HCEC 1CT (cell line): ENCODE results near the gene TMEM69.
"Not testable (repeated sequence)": the region's sequence is repeated elsewhere in the genome, so short reads cannot be mapped to it uniquely, and the experiment has no call there.

Experiments used
- DNase-seq: peaks from one replicate; pipeline ENCODE4 v3.0.0-alpha.2; 2017

TMEM69 gene

DNA sequence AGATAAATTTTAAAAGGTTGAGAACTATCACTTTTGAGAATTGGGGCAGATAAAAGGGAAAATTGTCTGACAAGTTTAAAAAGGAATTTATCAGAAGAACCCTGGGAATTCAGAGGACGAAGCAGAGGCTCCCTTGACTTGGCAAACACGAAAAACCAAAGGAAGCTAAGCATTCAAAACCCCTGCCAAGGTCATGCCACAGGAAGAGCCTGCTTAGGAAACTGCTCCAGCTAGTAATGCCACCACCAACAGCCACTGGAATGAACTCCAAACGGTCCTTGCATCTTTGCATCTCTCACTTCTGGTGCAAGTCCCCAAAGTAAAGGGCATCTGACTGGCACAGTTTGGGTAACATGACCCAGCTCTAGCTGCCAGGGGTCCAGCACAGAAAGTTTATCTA lies 8.9 kb upstream of the TMEM69 start:
- peak; percentile 26 for DNase-seq

DNA sequence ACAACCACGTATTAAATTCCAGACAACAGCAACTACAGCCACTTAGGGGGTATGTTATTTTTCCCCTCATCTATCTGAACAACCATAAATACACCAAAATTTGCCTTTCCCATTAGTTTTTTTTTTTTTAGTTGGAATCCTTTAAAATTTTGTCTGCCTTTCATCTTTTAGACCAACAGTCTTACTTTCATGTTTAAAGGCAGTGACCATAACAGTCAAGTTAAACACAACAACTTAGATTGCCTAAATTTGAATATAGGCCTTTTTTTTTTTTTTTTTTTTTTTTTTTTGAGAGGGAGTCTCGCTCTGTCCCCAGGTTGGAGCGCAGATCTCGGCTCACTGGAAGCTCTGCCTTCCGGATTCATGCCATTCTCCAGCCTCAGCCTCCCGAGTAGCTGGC lies 5.0 kb upstream of the TMEM69 start:
- no peak for DNase-seq

DNA sequence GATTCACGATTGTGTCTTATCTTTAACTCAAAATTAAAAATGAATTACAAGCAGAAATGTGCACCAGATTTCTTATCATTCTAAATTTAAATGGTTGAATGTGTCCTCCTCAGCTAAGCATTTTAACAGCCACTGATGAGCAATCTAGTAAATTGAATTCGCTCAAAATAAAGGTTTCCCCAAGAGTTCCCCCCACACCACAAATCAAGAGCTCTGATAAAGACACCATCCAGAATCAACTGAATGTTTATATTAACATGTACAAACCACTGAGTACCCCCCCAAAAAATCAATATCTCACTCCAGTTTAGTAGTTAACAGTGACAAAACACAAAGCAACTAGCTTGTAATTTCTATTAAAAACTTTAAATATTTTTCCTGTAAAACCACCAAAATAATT lies 3.6 kb upstream of the TMEM69 start:
- no peak for DNase-seq

DNA sequence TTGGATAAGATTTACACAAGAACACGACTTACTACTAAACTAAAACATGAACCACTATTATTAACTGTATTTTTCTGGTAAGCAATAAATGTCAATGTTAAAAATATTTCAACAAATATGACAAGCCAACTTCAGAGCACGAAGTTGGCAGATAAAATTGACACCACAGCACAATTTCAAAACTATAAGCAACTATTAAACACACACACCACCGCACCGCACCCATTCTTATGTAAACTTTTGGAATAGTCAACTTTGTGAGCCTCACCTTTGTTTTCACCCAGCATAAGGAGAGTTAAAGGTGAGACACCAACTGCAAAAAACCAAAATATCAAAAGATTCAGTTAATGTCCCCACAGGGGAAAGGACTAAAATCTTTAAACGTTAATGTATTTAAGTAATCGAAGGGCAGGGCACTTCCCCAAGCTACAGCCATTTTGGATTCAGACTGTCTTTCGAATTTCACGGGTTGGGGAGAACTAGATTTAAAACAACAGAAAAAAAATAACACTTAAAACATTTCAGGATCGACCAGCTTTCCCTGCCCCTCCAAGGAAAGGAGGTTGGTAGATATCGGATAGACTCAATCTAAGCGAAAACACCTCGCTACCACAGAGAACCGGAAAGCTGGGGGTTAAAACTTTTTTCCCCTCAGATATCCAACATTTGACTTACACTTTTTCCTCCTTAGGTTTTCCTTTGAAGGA lies 2.5 kb upstream of the TMEM69 start:
- DNase-seq: no peak

DNA sequence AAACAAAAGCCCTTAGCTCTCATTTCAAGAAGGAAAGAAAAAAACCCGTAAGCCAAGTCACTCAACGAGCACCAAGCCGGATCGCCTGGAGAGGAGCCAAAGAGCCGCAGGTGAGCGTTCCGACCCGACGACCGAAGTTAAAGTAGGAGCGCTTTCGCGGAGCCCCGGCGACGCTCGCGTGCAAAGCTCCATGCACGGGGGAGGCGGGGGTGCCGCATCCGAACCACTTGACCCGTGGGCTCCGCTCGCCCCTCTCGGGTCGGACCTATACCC lies 2.0 kb upstream of the TMEM69 start:
- DNase-seq: peak; percentile 3

DNA sequence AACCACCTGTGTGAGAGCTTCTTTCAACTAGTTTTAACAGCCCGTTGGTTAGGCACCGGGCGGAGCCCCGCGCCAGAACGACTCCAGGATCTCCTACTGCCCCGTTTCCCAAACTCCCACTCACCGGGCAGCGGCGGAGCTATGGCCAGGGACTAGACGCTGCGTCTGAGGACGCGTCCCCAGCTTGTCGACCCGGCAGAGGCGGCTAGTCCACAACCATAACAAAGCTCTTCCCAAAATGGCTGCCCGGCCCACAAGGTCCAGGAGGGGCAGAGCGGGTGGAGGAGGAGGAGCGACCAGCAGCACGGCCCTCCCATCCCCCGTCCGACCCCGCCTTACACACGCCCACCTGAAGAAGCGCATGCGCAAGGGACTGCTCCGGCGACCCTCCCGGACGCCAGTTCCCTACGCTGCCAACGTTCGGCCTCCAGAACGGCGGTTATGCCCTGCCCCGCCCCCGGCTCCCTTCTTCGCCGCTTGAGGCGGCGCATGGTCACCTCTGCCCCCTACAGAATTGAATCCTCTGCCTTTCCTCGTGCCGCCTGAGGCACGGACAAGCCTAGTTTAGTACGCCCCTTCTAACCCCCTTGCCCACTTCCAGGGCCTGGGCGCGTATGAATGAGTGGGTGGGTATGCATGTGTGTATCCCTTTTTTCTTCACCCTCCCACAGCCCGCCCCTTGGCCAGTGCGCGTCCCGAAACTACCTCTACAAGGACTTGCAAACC lies 1.5 kb upstream of the TMEM69 start, which contains the start of gene GPBP1L1:
Gene GPBP1L1 (minus strand): TSS at position 246 of the 726 bp plus-strand sequence. CDS start 27,446 bp downstream, outside the sequence.
- DNase-seq: peak; percentile 95

DNA sequence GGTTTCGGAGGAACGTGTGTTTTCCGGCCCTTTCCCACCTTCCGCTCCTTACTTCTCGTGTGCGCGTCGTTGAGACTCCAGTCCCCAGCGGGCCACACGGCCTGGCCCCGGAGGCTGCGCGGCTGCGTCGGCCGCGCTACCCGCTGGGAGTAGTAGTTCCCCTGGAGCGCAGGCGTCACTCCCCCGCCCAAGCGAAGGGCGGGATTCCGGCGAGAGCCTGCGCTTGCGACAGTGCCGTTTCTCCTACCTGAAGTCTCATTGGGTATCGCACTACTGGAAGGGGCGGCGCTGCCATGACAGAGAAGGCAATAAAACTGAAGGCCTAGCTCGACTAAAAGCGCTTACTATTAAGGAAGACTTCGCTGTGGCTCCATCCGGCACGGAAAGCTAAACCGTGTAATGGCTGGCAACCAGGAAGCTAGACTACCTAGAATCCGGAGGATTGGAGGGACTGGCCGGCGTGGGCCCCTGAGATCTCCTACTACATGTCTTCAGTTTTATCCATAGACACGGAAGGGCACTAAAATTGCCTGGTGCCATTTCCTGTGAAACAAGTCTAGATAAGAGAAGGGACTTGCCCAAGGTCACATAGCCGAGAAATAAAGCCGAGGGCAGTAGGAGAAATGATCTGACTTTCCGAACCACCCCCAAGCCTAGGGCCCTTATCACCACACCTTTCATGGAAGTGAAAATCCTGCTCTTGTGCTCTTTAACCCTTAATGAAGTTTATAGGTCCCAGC lies 797 bp upstream of the TMEM69 start:
- DNase-seq: peak; percentile 100

DNA sequence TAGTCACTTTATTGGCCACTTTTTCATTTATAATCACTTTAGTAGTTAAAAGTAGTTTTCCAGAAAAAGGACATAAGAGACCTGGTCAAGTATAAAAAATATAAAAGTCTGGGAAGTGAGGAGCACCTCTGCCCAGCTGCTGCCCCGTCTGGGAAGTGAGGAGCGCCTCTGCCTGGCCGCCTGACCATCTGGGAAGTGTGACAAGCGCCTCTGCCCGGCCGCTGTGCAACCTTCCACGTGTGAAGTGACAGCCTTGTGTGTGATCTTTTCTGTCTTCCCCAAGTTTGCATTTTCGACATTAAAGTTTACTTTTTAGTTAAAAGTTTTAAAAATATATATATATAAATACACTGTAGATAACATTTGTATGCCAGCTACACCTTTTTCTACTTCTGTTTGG lies 5.8 kb downstream of the TMEM69 start:
- DNase-seq: not testable (repeated sequence)

DNA sequence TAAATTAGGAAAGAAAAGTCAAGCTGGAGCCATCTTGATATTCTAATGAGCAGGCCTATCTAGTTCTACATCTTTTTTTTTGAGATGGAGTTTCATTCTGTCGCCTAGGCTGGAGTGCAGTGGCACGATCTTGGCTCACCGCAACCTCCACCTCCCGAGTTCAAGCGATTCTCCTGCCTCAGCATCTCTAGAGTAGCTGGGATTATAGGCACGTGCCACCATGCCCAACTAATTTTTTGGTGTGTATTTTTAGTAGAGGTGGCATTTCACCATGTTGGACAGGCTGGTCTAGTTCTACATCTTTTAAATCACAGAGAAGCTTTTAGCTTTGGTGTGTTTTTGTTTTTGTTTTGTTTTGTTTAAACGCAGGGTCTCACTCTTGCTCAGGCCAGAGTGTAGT lies 6.8 kb downstream of the TMEM69 start:
- no peak for DNase-seq

DNA sequence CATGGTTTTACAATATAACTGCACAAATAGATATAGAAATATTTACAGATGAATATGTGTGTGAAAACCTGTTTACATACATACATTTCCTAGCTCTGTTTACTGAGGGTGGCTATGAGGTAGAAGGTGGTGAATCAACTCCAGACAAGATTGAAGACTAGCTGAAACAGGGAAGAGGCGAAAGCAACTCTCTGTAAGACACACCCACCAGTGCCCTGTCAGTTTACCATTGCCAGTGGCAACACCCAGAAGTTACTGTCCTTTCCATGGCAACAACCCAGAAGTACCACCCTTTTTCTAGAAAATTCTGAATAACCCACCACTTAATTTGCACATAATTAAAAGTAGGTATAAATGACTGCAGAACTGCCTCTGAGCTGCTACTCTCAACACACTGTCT lies 16.7 kb downstream of the TMEM69 start:
- no peak for DNase-seq

DNA sequence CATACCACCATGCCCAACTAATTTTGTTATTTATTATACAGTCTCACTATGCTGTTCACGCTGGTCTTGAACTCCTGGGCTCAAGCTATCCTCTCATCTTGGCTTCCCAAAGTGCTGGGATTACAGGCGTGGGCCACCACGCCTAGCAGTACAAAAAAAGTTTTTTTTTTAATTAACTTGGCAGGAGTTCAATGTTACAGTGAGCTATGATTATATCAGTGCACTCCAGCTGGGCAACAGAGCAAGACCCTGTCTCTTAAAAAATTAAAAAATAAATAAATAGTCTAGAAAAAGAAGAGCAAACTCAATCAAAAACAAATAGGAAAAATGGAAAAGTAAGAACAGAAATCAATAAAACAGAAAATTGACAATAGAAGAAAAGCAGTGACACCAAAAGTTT lies 25.7 kb downstream of the TMEM69 start:
- no peak for DNase-seq

DNA sequence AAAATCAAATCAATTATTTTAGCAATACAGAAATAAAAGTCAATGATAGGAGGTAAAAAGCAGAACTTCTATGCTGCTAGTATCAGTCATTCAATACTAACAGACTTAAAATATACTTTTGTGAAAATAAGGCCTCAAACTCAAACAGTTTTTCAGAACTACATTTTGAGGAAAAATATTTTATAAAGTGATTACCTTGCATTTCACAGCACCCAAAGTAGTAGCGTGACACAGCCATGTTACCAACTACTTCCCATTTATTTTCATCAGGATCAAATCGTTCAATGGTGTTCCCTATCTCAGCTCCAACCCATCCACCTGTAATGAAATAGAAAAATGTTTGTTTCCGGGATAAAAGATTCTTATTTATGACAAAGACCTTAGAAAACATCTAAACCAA lies 28.7 kb downstream of the TMEM69 start:
- DNase-seq: no peak

DNA sequence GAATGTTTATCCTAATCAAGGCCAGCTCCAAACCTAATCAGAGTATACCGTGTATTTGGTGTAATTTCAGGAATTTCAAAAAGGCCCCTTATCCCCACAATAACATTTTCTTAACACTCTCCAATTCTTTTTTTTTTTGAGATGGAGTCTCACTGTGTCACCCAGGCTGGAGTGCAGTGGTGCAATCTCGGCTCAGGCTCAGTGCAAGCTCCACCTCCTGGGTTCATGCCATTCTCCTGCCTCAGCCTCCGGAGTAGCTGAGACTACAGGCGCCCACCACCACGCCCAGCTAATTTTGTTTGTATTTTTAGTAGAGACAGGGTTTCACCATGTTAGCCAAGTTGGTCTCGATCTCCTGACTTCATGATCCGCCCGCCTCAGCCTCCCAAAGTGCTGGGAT lies 29.4 kb downstream of the TMEM69 start:
- peak; percentile 7 for DNase-seq

DNA sequence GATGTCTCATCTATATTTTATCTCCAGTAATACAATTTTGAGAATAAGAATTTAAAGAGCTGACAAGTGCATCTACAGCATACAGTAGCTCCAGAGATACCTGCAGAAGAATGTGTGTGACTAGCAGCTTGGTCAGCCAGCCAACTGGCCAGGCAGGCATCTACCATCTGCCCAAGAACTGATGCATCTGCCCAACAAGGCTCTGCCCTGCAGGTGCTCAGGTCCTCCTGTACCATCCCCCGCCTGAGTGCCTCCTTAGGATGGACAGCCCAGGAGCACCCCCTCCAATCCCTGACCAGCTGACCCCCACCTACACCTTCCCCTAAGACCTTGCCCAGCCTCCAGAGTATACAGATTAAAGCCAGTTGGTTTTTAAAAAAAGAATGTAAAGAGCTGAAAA lies 30.3 kb downstream of the TMEM69 start:
- no peak for DNase-seq

DNA sequence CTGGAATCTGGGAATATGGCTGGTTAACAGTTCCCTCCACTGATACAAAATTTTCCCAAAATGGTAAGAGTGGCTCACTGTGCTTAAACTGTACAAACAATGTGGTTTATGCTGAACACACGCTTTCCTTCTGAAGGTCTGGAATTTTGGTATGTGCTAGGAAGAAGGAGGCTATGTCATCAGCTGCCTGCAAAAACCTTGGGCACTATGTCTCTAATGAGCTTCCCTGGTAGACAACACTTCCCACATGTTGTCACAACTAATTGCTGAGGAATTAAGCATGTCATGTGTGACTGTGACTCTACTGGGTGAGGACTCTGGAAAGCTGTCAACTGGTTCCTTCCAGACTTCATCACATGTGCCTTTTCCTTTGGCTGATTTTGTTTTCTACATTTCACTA lies 33.2 kb downstream of the TMEM69 start:
- DNase-seq: peak; percentile 41

DNA sequence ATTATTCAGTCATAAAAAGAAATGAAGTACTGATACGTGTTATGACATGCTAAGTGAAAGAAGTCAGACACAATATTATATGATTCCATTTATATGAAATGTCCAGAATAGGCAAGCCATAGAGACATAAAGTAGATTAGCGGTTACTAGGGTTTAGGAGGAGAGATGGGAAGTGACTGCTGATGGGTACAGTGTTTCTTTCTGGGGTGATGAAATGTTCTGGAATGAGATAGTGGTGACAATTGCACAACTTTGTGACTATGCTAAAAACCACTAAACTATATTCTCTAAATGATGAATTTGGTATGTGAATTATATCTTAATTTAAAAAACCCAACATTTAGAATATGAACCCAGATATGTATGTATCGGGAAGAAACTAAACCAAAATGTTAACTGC lies 34.8 kb downstream of the TMEM69 start:
- DNase-seq: peak; percentile 28

DNA sequence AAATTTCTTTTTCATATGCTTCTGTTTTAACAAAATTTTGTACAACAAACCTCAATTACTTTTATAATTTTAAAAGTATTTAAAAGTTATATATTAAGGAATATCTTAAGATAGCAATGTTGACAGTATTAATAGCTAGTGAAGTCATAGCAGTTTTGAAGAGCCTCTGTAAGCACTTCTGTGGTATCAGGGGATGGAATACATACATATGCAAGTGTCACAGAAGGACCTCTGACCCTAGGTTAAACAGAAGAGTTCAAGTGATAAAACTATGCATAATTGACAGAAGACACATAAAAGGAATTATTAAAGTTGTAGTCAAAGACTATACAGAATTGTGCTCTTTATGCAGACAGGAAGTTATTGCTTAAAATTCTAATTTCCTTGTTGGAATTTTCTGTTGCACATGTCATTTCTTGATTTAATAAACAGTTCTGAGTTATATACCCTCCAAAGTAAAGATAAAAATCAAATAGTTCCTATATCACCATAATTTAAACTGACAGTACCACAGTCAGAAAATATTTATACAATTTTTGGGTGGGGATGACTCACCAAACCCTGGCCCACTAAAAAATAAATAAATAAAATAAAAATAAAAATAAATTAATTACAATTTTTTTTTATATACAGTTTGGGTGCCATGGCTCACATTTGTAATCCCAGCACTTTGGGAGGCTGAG lies 35.4 kb downstream of the TMEM69 start:
- DNase-seq: no peak

DNA sequence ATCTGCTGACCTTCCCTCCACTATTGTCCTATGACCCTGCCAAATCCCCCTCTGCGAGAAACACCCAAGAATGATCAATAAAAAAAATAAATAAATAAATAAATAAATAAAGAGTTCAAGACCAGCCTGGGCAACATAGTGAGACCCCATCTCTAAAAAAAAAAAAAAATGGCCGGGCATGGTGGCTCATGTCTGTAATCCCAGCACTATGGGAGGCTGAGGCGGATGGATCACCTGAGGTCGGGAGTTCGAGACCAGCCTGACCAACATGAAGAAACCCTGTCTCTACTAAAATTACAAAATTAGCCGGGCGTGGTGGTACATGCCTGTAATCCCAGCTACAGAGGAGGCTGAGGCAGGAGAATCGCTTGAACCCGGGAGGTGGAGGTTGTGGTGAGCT lies 38.0 kb downstream of the TMEM69 start:
- not testable (repeated sequence) for DNase-seq

DNA sequence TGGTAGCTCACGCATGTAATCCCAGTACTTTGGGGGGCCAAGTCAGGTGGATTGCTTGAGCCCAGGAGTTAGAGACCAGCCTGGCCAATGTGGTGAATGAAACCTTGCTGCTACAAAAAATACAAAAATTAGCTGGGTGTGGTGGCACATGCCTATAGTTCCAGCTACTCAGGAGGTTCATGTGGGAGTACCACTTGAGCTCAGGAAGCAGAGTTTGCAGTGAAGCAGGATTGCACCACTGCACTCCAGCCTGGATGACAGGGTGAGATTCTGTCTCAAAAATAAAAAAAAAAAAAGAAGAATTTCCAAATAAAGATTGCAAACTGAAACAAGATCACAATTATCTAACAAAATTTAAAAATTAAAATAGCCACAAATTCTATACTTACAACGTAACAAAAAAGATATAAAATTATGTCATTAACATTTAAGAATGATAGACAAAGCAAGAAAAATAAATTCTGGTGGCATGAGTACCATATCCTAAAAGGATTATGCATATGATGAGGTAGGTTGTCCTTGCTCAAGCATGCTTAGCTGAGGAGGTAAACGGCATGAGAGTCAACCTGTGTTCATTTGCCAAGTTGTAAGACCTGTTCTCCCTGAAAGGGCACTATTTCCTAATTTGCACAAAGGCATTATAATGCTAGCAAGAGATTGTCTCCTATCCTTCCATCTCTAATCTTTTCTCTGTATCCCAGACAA lies 42.2 kb downstream of the TMEM69 start:
- DNase-seq: no peak

DNA sequence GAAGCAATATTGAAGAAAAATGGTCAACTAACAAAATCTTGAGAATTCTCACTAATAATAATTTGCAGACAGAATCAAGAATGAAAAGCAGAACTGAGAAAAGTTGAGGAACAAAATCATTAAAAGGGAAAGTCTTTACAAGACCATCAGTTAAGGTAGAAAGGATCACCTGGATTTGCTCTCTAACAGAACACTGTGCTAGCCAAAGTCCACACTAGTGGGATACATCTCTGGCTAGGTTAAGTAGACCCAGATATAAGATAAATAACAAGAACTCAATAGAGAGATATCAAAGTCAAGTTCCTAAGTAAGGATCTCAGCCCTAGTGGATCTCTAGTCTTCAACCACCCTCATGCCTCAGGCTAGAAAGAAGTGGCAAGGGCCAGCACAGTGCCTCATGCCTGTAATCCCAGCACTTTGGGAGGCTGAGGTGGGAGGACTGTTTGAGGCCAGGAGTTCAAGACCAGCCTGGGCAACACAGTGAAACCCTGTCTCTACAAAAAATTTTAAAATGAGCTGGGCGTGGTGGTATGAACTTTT lies 42.9 kb downstream of the TMEM69 start:
- DNase-seq: no peak

DNA sequence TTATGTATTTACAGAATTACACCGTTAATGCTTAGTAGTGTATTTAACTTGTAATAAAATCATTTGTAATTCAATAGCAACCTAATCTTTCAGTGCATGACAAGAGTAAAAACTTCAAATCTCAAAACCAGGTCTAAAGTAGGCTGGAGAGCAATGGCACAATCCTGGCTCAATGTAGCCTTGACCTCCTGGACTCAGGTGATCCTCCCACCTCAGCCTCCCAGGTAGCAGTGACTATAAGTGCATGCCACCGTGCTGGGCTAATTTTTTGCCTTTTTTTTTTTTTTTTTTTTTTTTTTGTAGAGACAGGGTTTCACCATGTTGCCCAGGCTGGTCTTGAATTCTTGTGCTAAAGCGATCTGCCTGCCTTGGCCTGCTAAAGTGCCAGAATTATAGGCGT lies 51.2 kb downstream of the TMEM69 start:
- no peak for DNase-seq

DNA sequence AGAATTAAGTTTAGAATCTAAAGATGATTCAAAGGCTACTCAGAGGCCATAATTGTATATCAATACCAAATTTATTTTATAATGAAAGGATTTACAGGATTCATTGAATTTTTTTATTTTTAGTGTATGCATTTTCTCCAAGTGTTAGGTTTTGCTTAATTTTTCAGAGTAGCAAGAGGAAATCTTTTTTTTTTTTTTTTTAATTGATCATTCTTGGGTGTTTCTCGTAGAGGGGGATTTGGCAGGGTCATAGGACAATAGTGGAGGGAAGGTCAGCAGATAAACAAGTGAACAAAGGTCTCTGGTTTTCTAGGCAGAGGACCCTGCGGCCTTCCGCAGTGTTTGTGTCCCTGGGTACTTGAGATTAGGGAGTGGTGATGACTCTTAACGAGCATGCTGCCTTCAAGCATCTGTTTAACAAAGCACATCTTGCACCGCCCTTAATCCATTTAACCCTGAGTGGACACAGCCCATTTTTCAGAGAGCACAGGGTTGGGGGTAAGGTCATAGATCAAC lies 51.7 kb downstream of the TMEM69 start:
- not testable (repeated sequence) for DNase-seq
